K562 (cell line): ENCODE measurements around the gene RPUSD1. TPM values are rescaled to one million over a fixed set of nuclear protein-coding genes. Genes with fewer than 3 reads are reported as not detected.

Experiments
- DACH1 ChIP-seq: fragments of 450-650 bp; IDR thresholded peaks from 2 replicates; pipeline ENCODE4 v1.6.1; 2018; ENCODE audit not compliant: partially characterized antibody
- EHMT2 ChIP-seq: fragments of 450-650 bp; IDR thresholded peaks from 2 replicates; pipeline ENCODE4 v1.6.1; 2018; ENCODE audit warnings: antibody characterized with exemption
- ESRRA ChIP-seq: fragments of 450-650 bp; IDR thresholded peaks from 2 replicates; pipeline ENCODE4 v1.6.1; 2014; ENCODE audit warnings: low read depth, mild to moderate bottlenecking, moderate library complexity, borderline replicate concordance
- HCFC1 ChIP-seq: IDR thresholded peaks from 2 replicates; pipeline ENCODE4 v1.6.1; 2012; ENCODE audit warnings: low read depth, low read length, improper control_type of control experiment
- JUND ChIP-seq, 2 experiments: IDR thresholded peaks; 2 replicates in 1 of 2; 3 replicates in 1 of 2; pipeline ENCODE4 v1.6.1; 2011; ENCODE audit warnings: borderline replicate concordance in 2 of 2, low read depth in 2 of 2, low read length in 2 of 2, improper control_type of control experiment in 1 of 2, missing biosample characterization in 1 of 2, missing genetic modification characterization in 1 of 2, missing genetic modification reagents in 1 of 2
- MBD2 ChIP-seq: sonication (generic); IDR thresholded peaks from 2 replicates; pipeline ENCODE4 v1.6.1; 2016; ENCODE audit warnings: low read depth, borderline replicate concordance
- NFYB ChIP-seq: IDR thresholded peaks from 2 replicates; pipeline ENCODE4 v1.6.1; 2011; ENCODE audit warnings: mild to moderate bottlenecking, moderate library complexity; ENCODE audit not compliant: insufficient read length; ENCODE audit errors: extremely low read depth
- PHF20 ChIP-seq: fragments of 450-650 bp; IDR thresholded peaks from 2 replicates; pipeline ENCODE4 v1.6.1; 2018; ENCODE audit not compliant: partially characterized antibody
- SMAD1 ChIP-seq: fragments of 150-350 bp; IDR thresholded peaks from 2 replicates; pipeline ENCODE4 v1.6.1; 2014; ENCODE audit warnings: low read length, low read depth; ENCODE audit not compliant: partially characterized antibody
- SREBF2 ChIP-seq: sonication (generic); formaldehyde crosslinking; IDR thresholded peaks from 2 replicates; pipeline ENCODE4 v1.4.0; 2020; ENCODE audit warnings: mild to moderate bottlenecking, missing genetic modification reagents
- TEAD2 ChIP-seq: fragments of 450-650 bp; IDR thresholded peaks from 2 replicates; pipeline ENCODE4 v1.6.1; 2016; ENCODE audit warnings: missing genetic modification characterization, control low read depth, missing compliant biosample characterization
- TGIF2 ChIP-seq: sonication (generic); formaldehyde crosslinking; IDR thresholded peaks from 2 replicates; pipeline ENCODE4 v1.8.1; 2022; ENCODE audit warnings: mild to moderate bottlenecking, missing genetic modification reagents, moderate library complexity
- ZNF253 ChIP-seq: fragments of 250-450 bp; sonication (Bioruptor Pico); conservative IDR thresholded peaks from 2 replicates; pipeline ENCODE4 v1.6.1; 2021; ENCODE audit warnings: mild to moderate bottlenecking
- polyA plus RNA-seq, 8 experiments: library from polyadenylated mRNA; depleted of rRNA in 4 of 8; stranded (reverse) in 5 of 8; unstranded in 3 of 8; fragments of >200 nt; fragmentation: Nextera tagmentation in 2 of 8; fragmentation: Illumina TruSeq in 1 of 8; extraction: Ambion mirVana in 2 of 8; extraction: Trizol in 1 of 8; gene quantifications; 2 replicates each; pipeline versions ENCODE4 v1.2.1 to v1.2.3, GENCODE V29; 2011 to 2014; ENCODE audit warnings: inconsistent platforms in 1 of 8, missing spikeins in 1 of 8
- total RNA-seq, 7 experiments: library from RNA; depleted of rRNA in 6 of 7; stranded (reverse); fragments of >200 nt in 6 of 7; fragmentation: Illumina TruSeq in 2 of 7; extraction: Trizol in 2 of 7; gene quantifications; 2 replicates each; pipeline versions ENCODE4 v1.2.1 to v1.2.3, GENCODE V29; 2011 to 2021; ENCODE audit warnings: low replicate concordance in 1 of 7
- TF ChIP-seq, protein P1 (sequence below), 2 experiments: fragments of 450-650 bp; IDR thresholded peaks; 2 replicates each; pipeline ENCODE4 v1.6.1; 2016; ENCODE audit warnings: mild to moderate bottlenecking in 2 of 2, borderline replicate concordance in 1 of 2, low read depth in 1 of 2, moderate library complexity in 1 of 2
- TF ChIP-seq, protein P2 (sequence below): fragments of 200-800 bp; sonication (Bioruptor generic); IDR thresholded peaks from 2 replicates; pipeline ENCODE4 v1.6.1; 2017; ENCODE audit warnings: missing genetic modification characterization, missing compliant biosample characterization
- TF ChIP-seq, protein P3 (sequence below): sonication (generic); formaldehyde crosslinking; IDR thresholded peaks from 2 replicates; pipeline ENCODE4 v1.8.1; 2022; ENCODE audit warnings: missing genetic modification reagents

Gene RPUSD1
- total and polyA plus RNA-seq, 9 of the 15 experiments (the other 6 are each of a cell fraction or from before 2014, with no cell fraction given): 0.45 to 56.6 (median 12.0) TPM

DNA sequence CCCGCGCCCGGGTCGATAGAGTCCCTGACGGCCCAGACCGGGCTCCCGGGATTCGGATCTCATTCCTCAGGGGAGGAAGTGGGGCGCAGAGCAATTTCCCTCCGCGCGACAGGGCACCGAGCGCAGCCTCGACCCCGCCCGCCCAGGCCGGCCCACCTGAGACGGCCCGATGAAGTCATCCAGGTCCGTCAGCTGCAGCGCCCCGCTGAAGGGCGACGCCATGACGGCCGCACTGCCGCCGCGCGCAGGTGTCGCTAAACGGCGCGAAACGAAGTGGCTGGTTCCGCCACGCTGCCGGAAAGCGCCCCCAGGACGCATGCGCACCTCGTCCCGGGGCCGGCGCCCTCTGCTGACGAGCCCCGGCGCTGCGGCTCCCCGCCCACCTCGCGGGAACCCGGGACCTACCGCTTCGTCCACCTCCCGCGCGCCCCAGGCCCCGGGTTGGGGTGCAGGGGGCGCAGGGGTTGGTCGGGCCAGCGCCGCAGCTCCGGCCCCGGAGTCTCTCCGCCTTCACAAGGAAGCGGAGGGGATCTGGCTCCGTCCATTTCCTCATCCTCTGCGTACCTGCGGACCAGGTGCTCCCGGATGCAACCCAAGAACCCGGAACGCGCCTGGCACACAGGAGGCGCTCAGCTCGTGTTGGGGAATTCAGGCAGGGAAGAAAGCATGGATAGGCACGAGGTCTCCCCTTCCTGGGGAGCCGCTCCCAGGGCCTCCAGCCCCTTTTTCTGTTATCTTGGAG lies 47.2 kb downstream of the RPUSD1 start, which contains the start of gene CIAO3 (continued):
- TF ChIP-seq, protein P1, sequence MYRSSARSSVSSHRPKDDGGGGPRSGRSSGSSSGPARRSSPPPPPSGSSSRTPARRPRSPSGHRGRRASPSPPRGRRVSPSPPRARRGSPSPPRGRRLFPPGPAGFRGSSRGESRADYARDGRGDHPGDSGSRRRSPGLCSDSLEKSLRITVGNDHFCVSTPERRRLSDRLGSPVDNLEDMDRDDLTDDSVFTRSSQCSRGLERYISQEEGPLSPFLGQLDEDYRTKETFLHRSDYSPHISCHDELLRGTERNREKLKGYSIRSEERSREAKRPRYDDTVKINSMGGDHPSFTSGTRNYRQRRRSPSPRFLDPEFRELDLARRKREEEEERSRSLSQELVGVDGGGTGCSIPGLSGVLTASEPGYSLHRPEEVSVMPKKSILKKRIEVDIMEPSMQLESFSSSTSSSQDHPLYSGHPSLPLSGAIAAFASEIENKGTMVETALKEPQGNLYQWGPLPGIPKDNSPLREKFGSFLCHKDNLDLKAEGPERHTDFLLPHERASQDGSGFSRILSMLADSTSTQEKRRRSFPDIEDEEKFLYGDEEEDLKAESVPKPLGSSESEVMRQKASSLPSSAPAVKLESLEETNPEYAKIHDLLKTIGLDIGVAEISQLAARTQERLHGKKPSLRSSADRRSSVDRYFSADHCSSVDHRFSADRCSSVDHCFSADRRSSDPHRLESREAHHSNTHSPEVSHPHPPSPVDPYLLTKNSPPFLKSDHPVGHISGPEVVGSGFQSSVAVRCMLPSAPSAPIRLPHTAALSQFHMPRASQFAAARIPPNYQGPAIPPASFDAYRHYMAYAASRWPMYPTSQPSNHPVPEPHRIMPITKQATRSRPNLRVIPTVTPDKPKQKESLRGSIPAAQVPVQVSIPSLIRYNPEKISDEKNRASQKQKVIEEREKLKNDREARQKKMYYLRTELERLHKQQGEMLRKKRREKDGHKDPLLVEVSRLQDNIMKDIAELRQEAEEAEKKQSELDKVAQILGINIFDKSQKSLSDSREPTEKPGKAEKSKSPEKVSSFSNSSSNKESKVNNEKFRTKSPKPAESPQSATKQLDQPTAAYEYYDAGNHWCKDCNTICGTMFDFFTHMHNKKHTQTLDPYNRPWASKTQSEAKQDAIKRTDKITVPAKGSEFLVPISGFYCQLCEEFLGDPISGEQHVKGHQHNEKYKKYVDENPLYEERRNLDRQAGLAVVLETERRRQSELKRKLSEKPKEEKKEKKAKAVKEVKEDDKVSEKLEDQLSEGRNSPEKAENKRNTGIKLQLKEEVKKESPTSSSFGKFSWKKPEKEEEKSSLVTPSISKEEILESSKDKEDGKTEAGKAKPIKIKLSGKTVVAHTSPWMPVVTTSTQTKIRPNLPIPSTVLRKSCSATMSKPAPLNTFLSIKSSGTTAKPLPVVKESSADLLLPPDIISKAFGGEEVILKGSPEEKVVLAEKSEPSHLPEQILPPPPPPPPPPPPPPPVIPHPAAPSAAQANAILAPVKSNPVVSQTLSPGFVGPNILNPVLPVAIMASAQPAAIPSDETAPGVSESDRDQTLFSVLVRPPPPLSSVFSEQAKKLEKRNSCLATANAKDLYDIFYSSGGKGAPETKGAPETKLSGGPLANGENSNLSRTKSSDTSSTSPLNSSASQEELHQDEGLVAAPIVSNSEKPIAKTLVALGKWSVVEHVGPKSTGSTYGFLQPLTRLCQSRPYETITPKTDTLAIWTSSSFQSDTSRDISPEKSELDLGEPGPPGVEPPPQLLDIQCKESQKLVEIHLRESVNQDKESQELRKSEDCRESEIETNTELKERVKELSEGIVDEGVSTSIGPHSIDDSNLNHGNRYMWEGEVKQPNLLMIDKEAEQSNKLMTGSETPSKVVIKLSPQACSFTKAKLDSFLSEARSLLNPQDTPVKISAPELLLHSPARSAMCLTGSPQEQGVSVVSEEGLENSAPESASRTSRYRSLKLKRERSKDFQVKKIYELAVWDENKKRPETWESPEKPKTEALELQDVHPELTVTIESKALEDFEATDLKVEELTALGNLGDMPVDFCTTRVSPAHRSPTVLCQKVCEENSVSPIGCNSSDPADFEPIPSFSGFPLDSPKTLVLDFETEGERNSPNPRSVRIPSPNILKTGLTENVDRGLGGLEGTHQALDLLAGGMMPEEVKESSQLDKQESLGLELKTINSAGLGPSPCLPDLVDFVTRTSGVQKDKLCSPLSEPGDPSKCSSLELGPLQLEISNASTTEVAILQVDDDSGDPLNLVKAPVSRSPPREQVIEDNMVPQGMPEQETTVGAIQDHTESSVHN (IDR thresholded peaks at IDR 0.05; ENCODE audit: borderline replicate concordance in 1 of 2, low read depth in 1 of 2): no peak
- TF ChIP-seq ZNF253 (CRISPR knock-in tag): no peak
- peak; percentile 98 for TF ChIP-seq HCFC1
- no peak for TF ChIP-seq SREBF2 (CRISPR knock-in tag)
- peak; percentile 94 for TF ChIP-seq JUND (IDR thresholded peaks at IDR 0.05; ENCODE audit: borderline replicate concordance, low read depth, low read length)
- peak; percentile 91; the same call in 1 of the 3 replicates for TF ChIP-seq JUND (tag; IDR thresholded peaks at IDR 0.05; ENCODE audit: borderline replicate concordance, low read depth, low read length)
- TF ChIP-seq MBD2: peak; percentile 74
- TF ChIP-seq SMAD1: no peak
- no peak for TF ChIP-seq NFYB
- peak; percentile 94 for TF ChIP-seq ESRRA
- no peak for TF ChIP-seq TEAD2 (tag)
- TF ChIP-seq, protein P2, sequence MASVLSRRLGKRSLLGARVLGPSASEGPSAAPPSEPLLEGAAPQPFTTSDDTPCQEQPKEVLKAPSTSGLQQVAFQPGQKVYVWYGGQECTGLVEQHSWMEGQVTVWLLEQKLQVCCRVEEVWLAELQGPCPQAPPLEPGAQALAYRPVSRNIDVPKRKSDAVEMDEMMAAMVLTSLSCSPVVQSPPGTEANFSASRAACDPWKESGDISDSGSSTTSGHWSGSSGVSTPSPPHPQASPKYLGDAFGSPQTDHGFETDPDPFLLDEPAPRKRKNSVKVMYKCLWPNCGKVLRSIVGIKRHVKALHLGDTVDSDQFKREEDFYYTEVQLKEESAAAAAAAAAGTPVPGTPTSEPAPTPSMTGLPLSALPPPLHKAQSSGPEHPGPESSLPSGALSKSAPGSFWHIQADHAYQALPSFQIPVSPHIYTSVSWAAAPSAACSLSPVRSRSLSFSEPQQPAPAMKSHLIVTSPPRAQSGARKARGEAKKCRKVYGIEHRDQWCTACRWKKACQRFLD (CRISPR knock-in tag): no peak
- no peak; the same call in 1 of the 2 replicates for TF ChIP-seq TGIF2 (CRISPR knock-in tag)
- no peak for TF ChIP-seq EHMT2
- TF ChIP-seq, protein P3, sequence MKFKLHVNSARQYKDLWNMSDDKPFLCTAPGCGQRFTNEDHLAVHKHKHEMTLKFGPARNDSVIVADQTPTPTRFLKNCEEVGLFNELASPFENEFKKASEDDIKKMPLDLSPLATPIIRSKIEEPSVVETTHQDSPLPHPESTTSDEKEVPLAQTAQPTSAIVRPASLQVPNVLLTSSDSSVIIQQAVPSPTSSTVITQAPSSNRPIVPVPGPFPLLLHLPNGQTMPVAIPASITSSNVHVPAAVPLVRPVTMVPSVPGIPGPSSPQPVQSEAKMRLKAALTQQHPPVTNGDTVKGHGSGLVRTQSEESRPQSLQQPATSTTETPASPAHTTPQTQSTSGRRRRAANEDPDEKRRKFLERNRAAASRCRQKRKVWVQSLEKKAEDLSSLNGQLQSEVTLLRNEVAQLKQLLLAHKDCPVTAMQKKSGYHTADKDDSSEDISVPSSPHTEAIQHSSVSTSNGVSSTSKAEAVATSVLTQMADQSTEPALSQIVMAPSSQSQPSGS (CRISPR knock-in tag): peak; percentile 90
- TF ChIP-seq PHF20: peak; percentile 85
- peak; percentile 78 for TF ChIP-seq DACH1
